ENCODE data around the gene OLFML1.

- no peak for TF ChIP-seq MAFK (IDR thresholded peaks at IDR 0.05; ENCODE audit: partially characterized antibody)
- TF ChIP-seq CTCF (IDR thresholded peaks at IDR 0.05): no peak
- TF ChIP-seq CEBPB (IDR thresholded peaks at IDR 0.05): no peak
- no peak for TF ChIP-seq JUN (IDR thresholded peaks at IDR 0.05)
- no peak for TF ChIP-seq POLR2A (IDR thresholded peaks at IDR 0.05; ENCODE audit: low read length)
- no peak for TF ChIP-seq RAD21 (conservative IDR thresholded peaks at IDR 0.05 in 1 of 2, IDR thresholded peaks at IDR 0.05 in 1 of 2)
- no peak for TF ChIP-seq RCOR1 (IDR thresholded peaks at IDR 0.05; ENCODE audit: low read depth, low read length)
- TF ChIP-seq REST (IDR thresholded peaks at IDR 0.05): no peak
- TF ChIP-seq POLR2AphosphoS2 (conservative IDR thresholded peaks at IDR 0.05; ENCODE audit: low read length): no peak
- no peak for TF ChIP-seq MAX (IDR thresholded peaks at IDR 0.05)
- no peak for TF ChIP-seq SREBF2 (IDR thresholded peaks at IDR 0.05)
- TF ChIP-seq RNF2 (IDR thresholded peaks at IDR 0.05; ENCODE audit: borderline replicate concordance, low read depth): no peak
These were observed 55.7 kb downstream of the OLFML1 start for GRCh38 chr11:7540830-7541555.
